Upper lobe of left lung (tissue), 6 donors: Measurements from ENCODE around the gene RERE. TPM values are rescaled to one million over a fixed set of nuclear protein-coding genes. Genes with fewer than 3 reads are reported as not detected.

Source experiments
- ATAC-seq, 2 donors: fragments of 200-7000 bp; cut with Tn5 transposase; one replicate each; pipeline ENCODE4 v1.9.1; 2022; ENCODE audit warnings: mild to moderate bottlenecking in 2 of 2, moderate library complexity in 2 of 2; ENCODE audit not compliant: low FRiP score in 2 of 2
- DNase-seq, 2 donors: peaks; one replicate each; pipeline ENCODE4 v3.0.0-alpha.2; 2019 to 2020
- H3K27ac ChIP-seq, 4 donors: fragments of 200-600 bp; sonication (generic); one replicate each; pipeline ENCODE4 v1.5.1; 2016 to 2019
- H3K27me3 ChIP-seq, 4 donors: fragments of 200-600 bp; sonication (generic); one replicate each; pipeline ENCODE4 v1.5.1; 2017 to 2019
- H3K36me3 ChIP-seq, 4 donors: fragments of 200-600 bp; sonication (generic); one replicate each; pipeline ENCODE4 v1.5.1; 2016 to 2019
- H3K4me1 ChIP-seq, 4 donors: fragments of 200-600 bp; sonication (generic); one replicate each; pipeline ENCODE4 v1.5.1; 2018 to 2019
- H3K4me3 ChIP-seq, 4 donors: fragments of 200-600 bp; sonication (generic); one replicate each; pipeline ENCODE4 v1.5.1; 2017 to 2019; ENCODE audit warnings: mild to moderate bottlenecking in 2 of 4, moderate library complexity in 1 of 4
- H3K9me3 ChIP-seq, 4 donors: fragments of 200-600 bp; sonication (generic); one replicate each; pipeline ENCODE4 v1.5.1; 2018 to 2019
- CTCF ChIP-seq, 6 experiments: fragments of 450-650 bp in 4 of 6; fragments of 200-600 bp in 2 of 6; sonication (generic) in 2 of 6; IDR thresholded peaks; one replicate each; pipeline ENCODE4 v1.5.1; 2016 to 2019; ENCODE audit warnings: antibody characterized with exemption in 6 of 6
- EP300 ChIP-seq, 4 donors: sonication (generic); formaldehyde crosslinking; IDR thresholded peaks; one replicate each; pipeline ENCODE4 v1.5.1; 2017; ENCODE audit warnings: antibody characterized with exemption in 4 of 4, control low read depth in 2 of 4
- POLR2A ChIP-seq, 4 donors: fragments of 450-650 bp; IDR thresholded peaks; one replicate each; pipeline ENCODE4 v1.5.1; 2016 to 2017; ENCODE audit warnings: antibody characterized with exemption in 4 of 4, mild to moderate bottlenecking in 2 of 4
- POLR2AphosphoS5 ChIP-seq, 2 donors: sonication (generic); formaldehyde crosslinking; IDR thresholded peaks; one replicate each; pipeline ENCODE4 v1.5.1; 2017; ENCODE audit warnings: antibody characterized with exemption in 2 of 2
- WGBS, 2 donors: methylation state at CpG; one replicate each; pipeline ENCODE4 v1.1.5; 2017 to 2018; 5-methylcytosine and 5-hydroxymethylcytosine counted together
- total RNA-seq, 6 donors: library from RNA; depleted of rRNA in 4 of 6; stranded (reverse); fragments of >200 nt in 4 of 6; gene quantifications; one replicate each; pipeline versions ENCODE4 v1.1.0 to v1.2.1, GENCODE V29; 2016 to 2021
- donor health status: DM: no; HTN: no; CAD: no; lungs with moderate emphysema.
- donor health status: DM: no; HTN: yes; CAD: no; lungs with severe emphysema.

Gene RERE
- total RNA-seq, 6 donors from 2014 or later, result 75.5 to 222 (median 104) TPM

GRCh38 chr1:8437347-8437746, 380.1 kb downstream of the RERE start:
- Histone ChIP-seq H3K27me3 (no peaks in the 10 kb centered on the region), H3K4me3 (no peak overlapping the region), H3K4me1 (peaks cover 16 to 18% (median 16%) of the 10 kb centered on the region in 4 donors), H3K9me3 (no peaks in the 10 kb centered on the region), H3K36me3 (peaks cover 0 to 5% (median 0%) of the 10 kb centered on the region in 4 donors), H3K27ac (no peak overlapping the region)
- TF ChIP-seq CTCF (IDR thresholded peaks at IDR 0.05), result no peak
- no peak for TF ChIP-seq POLR2AphosphoS5 (IDR thresholded peaks at IDR 0.05)
- TF ChIP-seq EP300 (IDR thresholded peaks at IDR 0.05), result no peak
- no peak for TF ChIP-seq POLR2A (IDR thresholded peaks at IDR 0.05)
- DNase-seq (no peak), ATAC-seq (no peak)
- WGBS, 2 donors, result 87 to 94% methylated on average over 4 of the region's 4 CpGs

DNA sequence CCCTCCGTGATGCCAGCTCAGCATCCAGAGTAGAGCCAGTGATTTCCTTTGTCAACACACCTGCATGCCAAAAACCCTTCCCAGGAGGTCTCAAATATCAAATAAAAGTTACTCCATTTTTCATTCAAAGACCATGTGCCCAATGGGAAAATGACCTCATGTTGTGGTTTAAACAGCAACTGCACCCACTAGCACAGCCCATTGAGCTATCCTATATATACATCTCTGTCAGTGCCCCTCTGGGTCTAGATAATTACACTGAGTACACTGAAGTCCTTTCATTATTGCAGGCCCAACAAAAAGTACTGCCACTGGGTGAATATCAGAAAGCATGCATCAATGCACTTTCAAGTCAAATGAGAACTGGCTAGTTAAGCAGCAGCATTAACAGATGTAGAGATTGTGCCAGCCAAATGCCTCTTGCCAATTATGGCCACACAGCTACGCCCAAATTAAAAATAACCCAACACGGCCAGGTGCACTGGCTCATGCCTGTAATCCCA, 381.8 kb downstream of the RERE start:
- 88 to 92% methylated on average over 3 of the region's 3 CpGs for WGBS, 2 donors
- no peak for ATAC-seq
- no peak for DNase-seq

GRCh38 chr1:8434101-8434500, 383.3 kb downstream of the RERE start:
- Histone ChIP-seq H3K27ac (no peak overlapping the region), H3K4me3 (no peak overlapping the region), H3K36me3 (peaks cover 0 to 5% (median 0%) of the 10 kb centered on the region in 4 donors), H3K27me3 (no peaks in the 10 kb centered on the region), H3K9me3 (no peaks in the 10 kb centered on the region), H3K4me1 (peaks cover 10 to 28% (median 17%) of the 10 kb centered on the region in 4 donors)
- DNase-seq, result no peak
- no peak for ATAC-seq
- 97% methylated on average over 4 of the region's 4 CpGs for whole genome bisulfite sequencing, 2 donors
- TF ChIP-seq POLR2AphosphoS5 (IDR thresholded peaks at IDR 0.05) (no peak), CTCF (IDR thresholded peaks at IDR 0.05) (no peak), EP300 (IDR thresholded peaks at IDR 0.05) (no peak), POLR2A (IDR thresholded peaks at IDR 0.05) (no peak)

More for the DNA sequence above, 381.8 kb downstream of the RERE start:
- peaks cover 16 to 23% (median 22%) of the 10 kb centered on the region in 4 donors for H3K4me1 ChIP-seq
- H3K27ac ChIP-seq, result no peak overlapping the region
- peaks cover 0 to 5% (median 0%) of the 10 kb centered on the region in 4 donors for H3K36me3 ChIP-seq
- no peaks in the 10 kb centered on the region for H3K27me3 ChIP-seq
- H3K9me3 ChIP-seq, result no peaks in the 10 kb centered on the region
- H3K4me3 ChIP-seq, result no peak overlapping the region
- TF ChIP-seq POLR2A (IDR thresholded peaks at IDR 0.05), result no peak
- TF ChIP-seq CTCF (IDR thresholded peaks at IDR 0.05), result no peak
- TF ChIP-seq POLR2AphosphoS5 (IDR thresholded peaks at IDR 0.05), result no peak
- TF ChIP-seq EP300 (IDR thresholded peaks at IDR 0.05), result no peak

- 84 to 90% methylated on average over 7 of the region's 7 CpGs for WGBS, 2 donors
- no peak for TF ChIP-seq POLR2AphosphoS5 (IDR thresholded peaks at IDR 0.05)
- TF ChIP-seq EP300 (IDR thresholded peaks at IDR 0.05), result no peak
- no peak for TF ChIP-seq POLR2A (IDR thresholded peaks at IDR 0.05)
- TF ChIP-seq CTCF (IDR thresholded peaks at IDR 0.05), result no peak
- Histone ChIP-seq H3K36me3 (no peaks in the 10 kb centered on the region), H3K27ac (no peak overlapping the region), H3K9me3 (no peaks in the 10 kb centered on the region), H3K4me1 (peaks cover 10 to 30% (median 13%) of the 10 kb centered on the region in 4 donors), H3K27me3 (no peaks in the 10 kb centered on the region), H3K4me3 (no peak overlapping the region)
- ATAC-seq, result no peak
- no peak for DNase-seq
These were observed 385.7 kb downstream of the RERE start for GRCh38 chr1:8431784-8432183.

DNA sequence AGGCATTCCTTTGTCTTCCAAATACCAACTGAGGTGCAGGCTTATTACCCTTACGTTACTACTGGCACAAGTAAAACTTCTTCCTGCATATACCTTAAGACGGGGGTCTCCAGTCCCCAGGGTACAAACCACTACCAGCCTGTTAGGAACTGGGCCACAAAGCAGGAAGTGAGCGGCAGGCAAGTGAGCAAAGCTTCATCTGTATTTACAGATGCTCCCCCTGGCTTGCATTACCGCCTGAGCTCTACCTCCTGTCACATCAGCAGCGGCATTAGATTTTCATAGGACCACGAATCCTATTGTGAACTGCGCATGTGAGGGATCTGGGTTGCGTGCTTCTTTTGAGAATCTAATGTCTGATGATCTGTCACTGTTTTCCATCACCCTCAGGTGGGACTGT, 386.4 kb downstream of the RERE start:
- TF ChIP-seq POLR2AphosphoS5 (IDR thresholded peaks at IDR 0.05) (no peak), EP300 (IDR thresholded peaks at IDR 0.05) (no peak), POLR2A (IDR thresholded peaks at IDR 0.05) (no peak)
- peaks cover 14 to 34% (median 18%) of the 10 kb centered on the region in 4 donors for H3K4me1 ChIP-seq
- no peak overlapping the region for H3K4me3 ChIP-seq
- ATAC-seq, result no peak
- 73 to 93% methylated on average over 7 to 8 of the region's 8 CpGs for WGBS, 2 donors
- no peak overlapping the region for H3K27ac ChIP-seq
- no peaks in the 10 kb centered on the region for H3K27me3 ChIP-seq
- DNase-seq, result no peak
- H3K9me3 ChIP-seq, result no peaks in the 10 kb centered on the region
- no peaks in the 10 kb centered on the region for H3K36me3 ChIP-seq
